ENCODE data around the gene TRIM15.

TRIM15 gene

DNA sequence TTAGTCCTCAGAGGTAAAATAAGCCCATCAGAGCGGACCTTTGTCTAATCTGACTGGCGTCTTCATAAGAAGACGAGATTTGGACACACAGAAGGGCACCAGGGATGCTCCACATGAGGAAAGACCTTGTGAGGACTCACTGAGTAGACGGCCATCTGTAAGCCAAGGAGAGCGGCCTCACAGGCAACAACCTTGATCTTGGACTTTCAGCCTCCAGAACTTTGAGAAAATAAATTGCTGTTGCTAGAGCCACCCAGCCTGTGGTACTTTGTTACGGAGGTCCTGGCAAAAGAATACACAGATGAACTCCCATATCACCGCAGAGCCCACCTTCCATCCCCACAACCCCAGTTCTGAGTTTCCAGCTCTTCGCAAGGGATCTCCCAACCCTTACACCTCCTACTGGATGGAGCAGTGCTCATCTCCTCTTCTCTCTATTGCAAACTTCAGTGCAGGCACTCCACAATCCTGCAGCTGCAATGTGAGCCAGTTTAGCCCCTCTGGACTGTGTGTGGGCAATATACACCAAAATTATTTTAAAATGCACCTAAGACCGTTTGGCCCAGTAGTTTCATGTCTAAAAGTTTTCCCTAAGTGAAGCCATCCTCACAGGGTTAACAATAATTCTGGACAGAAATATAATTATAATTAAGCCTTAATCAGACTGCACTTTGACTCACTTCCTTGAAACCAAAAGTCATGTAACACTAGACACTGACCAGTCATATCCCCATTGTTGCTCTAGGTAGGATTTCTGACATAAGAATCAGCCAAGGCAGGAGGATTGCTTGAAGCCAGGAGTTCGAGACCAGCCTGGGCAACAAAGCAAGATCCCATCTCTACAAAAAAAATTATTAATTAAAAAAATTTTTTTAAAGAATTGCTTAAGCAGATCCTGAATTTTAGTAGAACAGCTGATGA, 41.6 kb upstream of the TRIM15 start:
- Histone ChIP-seq H3K9ac (ENCODE audit: low read length) (no peak overlapping the region), H3F3A (ENCODE audit: insufficient read depth, low read length) (no peaks in the 10 kb centered on the region), H3K4me1 (ENCODE audit: insufficient read depth, low read length, severe bottlenecking) (no peaks in the 10 kb centered on the region), H3K36me3 (ENCODE audit: insufficient read depth, low read length) (no peaks in the 10 kb centered on the region), H2AFZ (ENCODE audit: low read length) (no peak overlapping the region), H3K4me2 (ENCODE audit: low read length) (no peak overlapping the region), H3K79me2 (ENCODE audit: insufficient read depth, low read length) (no peaks in the 10 kb centered on the region), H3K27ac (ENCODE audit: low read depth, low read length, poor library complexity, severe bottlenecking) (no peak overlapping the region), H3K4me3 (ENCODE audit: low read depth, low read length, poor library complexity, severe bottlenecking) (no peak overlapping the region), H3K9me3 (ENCODE audit: low read length) (no peaks in the 10 kb centered on the region), H4K20me1 (ENCODE audit: insufficient read depth, low read length) (no peaks in the 10 kb centered on the region), H3K9me2 (ENCODE audit: low read depth, low read length) (no peaks in the 10 kb centered on the region), H3K27me3 (ENCODE audit: insufficient read depth, low read length) (no peaks in the 10 kb centered on the region; the same call in 1 of the 2 replicates)
- TF ChIP-seq EZH2 (IDR thresholded peaks at IDR 0.05; ENCODE audit: borderline replicate concordance, low read length) = no peak
- TF ChIP-seq CTCF (IDR thresholded peaks at IDR 0.05; ENCODE audit: low read length) = no peak

- H3K27me3 ChIP-seq (ENCODE audit: insufficient read depth, low read length) = no peaks in the 10 kb centered on the region; the same call in 1 of the 2 replicates
- no peaks in the 10 kb centered on the region for H3K9me3 ChIP-seq (ENCODE audit: low read length)
- no peaks in the 10 kb centered on the region for H3K79me2 ChIP-seq (ENCODE audit: insufficient read depth, low read length)
- no peak overlapping the region for H3K4me3 ChIP-seq (ENCODE audit: low read depth, low read length, poor library complexity, severe bottlenecking)
- TF ChIP-seq CTCF (IDR thresholded peaks at IDR 0.05; ENCODE audit: low read length) = no peak
- no peak for TF ChIP-seq EZH2 (IDR thresholded peaks at IDR 0.05; ENCODE audit: borderline replicate concordance, low read length)
- H3K4me1 ChIP-seq (ENCODE audit: insufficient read depth, low read length, severe bottlenecking) = no peaks in the 10 kb centered on the region
- H3K27ac ChIP-seq (ENCODE audit: low read depth, low read length, poor library complexity, severe bottlenecking) = no peak overlapping the region
- H3F3A ChIP-seq (ENCODE audit: insufficient read depth, low read length) = no peaks in the 10 kb centered on the region
- no peaks in the 10 kb centered on the region for H3K36me3 ChIP-seq (ENCODE audit: insufficient read depth, low read length)
- H4K20me1 ChIP-seq (ENCODE audit: insufficient read depth, low read length) = no peaks in the 10 kb centered on the region
- no peaks in the 10 kb centered on the region for H3K9me2 ChIP-seq (ENCODE audit: low read depth, low read length)
- no peak overlapping the region for H3K4me2 ChIP-seq (ENCODE audit: low read length)
- H3K9ac ChIP-seq (ENCODE audit: low read length) = no peak overlapping the region
- H2AFZ ChIP-seq (ENCODE audit: low read length) = no peak overlapping the region
These were observed 40.8 kb upstream of the TRIM15 start for GRCh38 chr6:30122515-30122914.

DNA sequence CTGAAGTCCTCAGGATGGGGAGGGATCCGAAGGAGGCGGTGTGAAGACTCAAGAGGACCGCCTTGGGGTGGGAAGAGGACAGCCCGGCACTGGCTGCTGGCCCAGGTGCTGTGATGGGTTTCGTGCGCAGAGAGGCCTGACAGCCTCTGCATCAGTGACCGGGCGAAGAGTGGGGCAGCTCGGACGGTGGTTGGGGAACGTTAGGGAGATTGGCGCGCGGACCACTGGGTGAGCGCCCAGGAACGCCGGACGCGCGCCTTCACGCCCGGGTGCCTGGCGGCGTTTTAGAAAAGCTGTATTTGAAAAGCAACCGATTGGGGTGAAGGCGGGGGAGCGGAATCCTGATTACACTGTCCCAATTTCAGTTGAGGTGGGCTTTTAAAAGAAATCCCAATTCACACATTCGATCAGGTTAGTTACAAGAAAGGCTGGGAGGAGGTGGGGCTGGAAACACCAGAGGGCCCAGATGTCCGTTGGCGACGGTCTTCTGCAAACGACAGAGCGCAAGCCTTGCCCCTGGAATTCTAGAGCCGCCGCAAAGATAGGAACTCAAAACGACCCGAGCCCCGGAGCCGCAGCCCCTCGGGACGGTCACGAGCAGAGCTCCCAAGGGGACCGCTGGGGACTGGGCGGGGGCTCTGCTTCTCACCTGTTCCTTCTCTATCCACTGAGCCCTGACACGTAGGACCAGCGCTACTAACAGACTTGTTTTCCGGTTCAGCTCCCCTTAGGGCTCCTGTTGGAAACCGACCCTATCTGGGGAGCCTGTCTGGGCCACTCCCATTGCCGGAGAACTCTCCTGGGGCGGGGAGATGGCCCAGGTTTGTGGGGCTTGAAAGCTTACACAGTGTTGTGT, 35.9 kb upstream of the TRIM15 start:
- TF ChIP-seq CTCF (IDR thresholded peaks at IDR 0.05; ENCODE audit: low read length) (no peak), EZH2 (IDR thresholded peaks at IDR 0.05; ENCODE audit: borderline replicate concordance, low read length) (no peak)
- Histone ChIP-seq H3K4me3 (ENCODE audit: low read depth, low read length, poor library complexity, severe bottlenecking) (no peak overlapping the region), H4K20me1 (ENCODE audit: insufficient read depth, low read length) (no peaks in the 10 kb centered on the region), H3F3A (ENCODE audit: insufficient read depth, low read length) (no peaks in the 10 kb centered on the region), H3K9me2 (ENCODE audit: low read depth, low read length) (no peaks in the 10 kb centered on the region), H3K27me3 (ENCODE audit: insufficient read depth, low read length) (peaks cover 5% of the 10 kb centered on the region; the same call in 1 of the 2 replicates), H3K9me3 (ENCODE audit: low read length) (no peaks in the 10 kb centered on the region), H3K4me1 (ENCODE audit: insufficient read depth, low read length, severe bottlenecking) (peaks cover 4% of the 10 kb centered on the region), H3K36me3 (ENCODE audit: insufficient read depth, low read length) (no peaks in the 10 kb centered on the region), H3K27ac (ENCODE audit: low read depth, low read length, poor library complexity, severe bottlenecking) (no peak overlapping the region), H2AFZ (ENCODE audit: low read length) (no peak overlapping the region), H3K4me2 (ENCODE audit: low read length) (no peak overlapping the region), H3K9ac (ENCODE audit: low read length) (no peak overlapping the region), H3K79me2 (ENCODE audit: insufficient read depth, low read length) (no peaks in the 10 kb centered on the region)
